Lower leg skin (tissue), 4 donors: Measurements from ENCODE around the gene GGT5. TPM values are rescaled to one million over a fixed set of nuclear protein-coding genes. Genes with fewer than 3 reads are reported as not detected.
"Not testable (repeated sequence)": the region's sequence is repeated elsewhere in the genome, so short reads cannot be mapped to it uniquely, and the experiment has no call there.

ENCODE experiments used
- DNase-seq, 2 donors: peaks; one replicate each; pipeline ENCODE4 v3.0.0-alpha.2; 2019; ENCODE audit warnings: low spot score in 2 of 2
- H3K4me3 ChIP-seq: fragments of 200-600 bp; sonication (generic); 2 replicates; pipeline ENCODE4 v1.5.1; 2017; ENCODE audit warnings: mild to moderate bottlenecking, low read depth; ENCODE audit not compliant: poor library complexity, severe bottlenecking
- CTCF ChIP-seq, 3 donors: fragments of 450-650 bp; IDR thresholded peaks; one replicate each; pipeline ENCODE4 v1.5.1; 2016; ENCODE audit warnings: antibody characterized with exemption in 3 of 3, mild to moderate bottlenecking in 3 of 3, moderate library complexity in 2 of 3
- POLR2A ChIP-seq, 2 donors: fragments of 450-650 bp; IDR thresholded peaks; one replicate each; pipeline ENCODE4 v1.6.1; 2016 to 2017; ENCODE audit warnings: antibody characterized with exemption in 2 of 2, mild to moderate bottlenecking in 1 of 2, moderate library complexity in 1 of 2
- WGBS, 2 donors: methylation state at CpG; one replicate each; pipeline ENCODE4 v1.1.5; 2018; 5-methylcytosine and 5-hydroxymethylcytosine counted together
- intact Hi-C: fragments of 100-400 bp; cut with DNase I; formaldehyde crosslinking; loops from one replicate; pipeline ENCODE4 v1.15.0; 2023; ENCODE audit warnings: low total_unique reads
- total RNA-seq, 4 donors: library from RNA; depleted of rRNA; stranded (reverse); fragments of >200 nt; gene quantifications; one replicate each; pipeline ENCODE4 v1.1.0, GENCODE V29; 2016

The GGT5 gene
- total RNA-seq, 4 donors from 2014 or later = 9.7 to 54.4 (median 15.3) TPM

- WGBS, 2 donors = 36 to 52% methylated on average over 4 of the region's 4 CpGs
- intact Hi-C loops = no loop called here
Measured at GRCh38 chr22:24285245-24285644, 40.4 kb upstream of the GGT5 start.

GRCh38 chr22:24284747-24285203 lies 39.9 kb upstream of the GGT5 start:
- H3K4me3 ChIP-seq = no peak overlapping the region
- TF ChIP-seq POLR2A (IDR thresholded peaks at IDR 0.05) (no peak), CTCF (IDR thresholded peaks at IDR 0.05) (no peak)
- WGBS, 2 donors = 36 to 57% methylated on average over 2 of the region's 2 CpGs
- no peak for DNase-seq
- intact Hi-C loops = no loop called here

More at GRCh38 chr22:24285245-24285644, 40.4 kb upstream of the GGT5 start:
- H3K4me3 ChIP-seq = no peak overlapping the region
- no peak for DNase-seq
- TF ChIP-seq CTCF (IDR thresholded peaks at IDR 0.05) (no peak), POLR2A (IDR thresholded peaks at IDR 0.05) (no peak)

GRCh38 chr22:24282401-24282800 lies 37.5 kb upstream of the GGT5 start:
- TF ChIP-seq CTCF (IDR thresholded peaks at IDR 0.05) (no peak), POLR2A (IDR thresholded peaks at IDR 0.05) (no peak)
- 59 to 68% methylated on average over 2 of the region's 2 CpGs for WGBS, 2 donors
- no peak overlapping the region for H3K4me3 ChIP-seq
- DNase-seq = no peak
- intact Hi-C loops = no loop called here

- WGBS, 2 donors = 100% methylated on average over 1 of the region's 1 CpG
- intact Hi-C loops, DNase-seq: not testable (repeated sequence)
Measured at GRCh38 chr22:24280363-24280762, 35.5 kb upstream of the GGT5 start.

GRCh38 chr22:24274696-24275405 lies 30.0 kb upstream of the GGT5 start:
- H3K4me3 ChIP-seq, intact Hi-C loops, DNase-seq: not testable (repeated sequence)
- WGBS, 2 donors = 37 to 59% methylated on average over 6 to 7 of the region's 7 CpGs

More at GRCh38 chr22:24280363-24280762, 35.5 kb upstream of the GGT5 start:
- H3K4me3 ChIP-seq = not testable (repeated sequence)

- H3K4me3 ChIP-seq, intact Hi-C loops, DNase-seq: not testable (repeated sequence)
- WGBS, 2 donors = 56 to 68% methylated on average over 4 of the region's 4 CpGs
Measured at GRCh38 chr22:24273906-24274305, 29.0 kb upstream of the GGT5 start.

GRCh38 chr22:24273031-24273430 lies 28.1 kb upstream of the GGT5 start:
- WGBS, 2 donors = 71 to 80% methylated on average over 2 of the region's 2 CpGs
- not testable (repeated sequence) for H3K4me3 ChIP-seq

GRCh38 chr22:24271386-24271854 lies 26.5 kb upstream of the GGT5 start:
- WGBS, 2 donors = 0 to 2% methylated on average over 25 of the region's 25 CpGs
- peak overlapping the region; percentile 99 for H3K4me3 ChIP-seq
- no peak for DNase-seq
- TF ChIP-seq POLR2A (IDR thresholded peaks at IDR 0.05) = no peak
- TF ChIP-seq CTCF (IDR thresholded peaks at IDR 0.05) = no peak
- intact Hi-C loops = no loop called here

More at GRCh38 chr22:24273031-24273430, 28.1 kb upstream of the GGT5 start:
- DNase-seq, intact Hi-C loops: not testable (repeated sequence)
